GM18909 (cell line): ENCODE results near the gene FGR.
"Not testable (repeated sequence)": the region's sequence is repeated elsewhere in the genome, so short reads cannot be mapped to it uniquely, and the experiment has no call there.

Source experiments
- ATAC-seq: cut with Tn5 transposase; IDR thresholded peaks from one replicate; pipeline ENCODE4 v1.9.1; 2021; ENCODE audit warnings: mild to moderate bottlenecking; ENCODE audit not compliant: unreplicated experiment, poor library complexity

FGR gene

DNA sequence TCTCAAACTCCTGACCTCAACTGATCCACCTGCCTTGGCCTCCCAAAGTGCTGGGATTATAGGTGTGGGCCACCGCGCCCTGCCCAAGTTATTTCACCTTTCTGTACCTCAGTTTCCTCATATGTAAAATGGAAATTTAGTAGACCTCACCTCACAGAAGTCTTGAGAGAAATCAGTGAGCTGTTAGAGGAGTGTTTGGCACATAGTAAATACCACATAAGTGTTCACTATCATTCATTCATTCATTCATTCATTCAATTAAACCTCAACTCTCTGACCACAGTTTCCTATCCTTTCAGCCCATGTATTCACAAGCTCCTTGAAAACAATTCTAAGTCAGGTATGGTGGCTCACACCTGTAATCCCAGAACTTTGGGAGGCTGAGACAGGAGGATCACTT is 3.8 kb upstream of the FGR start:
- no peak for ATAC-seq

- ATAC-seq, result no peak
Observed at GRCh38 chr1:27638047-27638734, 3.2 kb upstream of the FGR start.

DNA sequence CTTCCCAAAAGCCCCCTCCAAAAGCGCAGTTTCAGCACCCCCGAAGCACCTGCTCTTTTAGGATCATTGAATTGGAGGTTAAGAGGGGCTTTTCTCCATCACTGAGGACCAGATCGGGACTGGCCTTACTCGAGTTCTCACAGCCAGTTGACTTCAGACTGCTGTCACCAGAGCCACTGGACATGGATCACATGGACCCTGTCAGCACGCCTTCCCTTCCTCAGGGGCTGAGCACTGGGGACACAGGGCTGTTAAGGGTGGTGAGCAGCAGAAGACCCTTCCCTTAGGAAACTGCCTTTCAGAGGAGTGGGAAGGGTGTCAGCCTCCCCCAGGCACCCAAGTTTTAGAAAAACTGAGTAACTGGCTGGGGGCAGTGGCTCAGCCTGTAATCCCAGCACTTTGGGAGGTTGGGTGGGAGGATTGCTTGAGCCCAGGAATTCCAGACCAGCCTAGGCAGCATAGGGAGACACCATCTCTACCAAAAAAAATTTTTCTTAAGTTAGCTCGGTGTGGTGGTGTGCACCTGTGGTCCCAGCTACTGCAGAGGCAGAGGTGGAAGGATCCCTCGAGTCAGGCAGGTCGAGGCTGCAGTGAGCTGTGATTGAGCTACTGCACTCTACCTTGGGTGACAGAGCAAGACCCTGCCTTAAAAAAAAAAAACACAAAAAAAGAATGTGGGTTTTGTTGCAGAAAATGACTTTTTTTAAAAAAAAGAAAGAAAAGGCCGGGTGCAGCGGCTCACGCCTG is 584 bp upstream of the FGR start:
- ATAC-seq, result no peak

DNA sequence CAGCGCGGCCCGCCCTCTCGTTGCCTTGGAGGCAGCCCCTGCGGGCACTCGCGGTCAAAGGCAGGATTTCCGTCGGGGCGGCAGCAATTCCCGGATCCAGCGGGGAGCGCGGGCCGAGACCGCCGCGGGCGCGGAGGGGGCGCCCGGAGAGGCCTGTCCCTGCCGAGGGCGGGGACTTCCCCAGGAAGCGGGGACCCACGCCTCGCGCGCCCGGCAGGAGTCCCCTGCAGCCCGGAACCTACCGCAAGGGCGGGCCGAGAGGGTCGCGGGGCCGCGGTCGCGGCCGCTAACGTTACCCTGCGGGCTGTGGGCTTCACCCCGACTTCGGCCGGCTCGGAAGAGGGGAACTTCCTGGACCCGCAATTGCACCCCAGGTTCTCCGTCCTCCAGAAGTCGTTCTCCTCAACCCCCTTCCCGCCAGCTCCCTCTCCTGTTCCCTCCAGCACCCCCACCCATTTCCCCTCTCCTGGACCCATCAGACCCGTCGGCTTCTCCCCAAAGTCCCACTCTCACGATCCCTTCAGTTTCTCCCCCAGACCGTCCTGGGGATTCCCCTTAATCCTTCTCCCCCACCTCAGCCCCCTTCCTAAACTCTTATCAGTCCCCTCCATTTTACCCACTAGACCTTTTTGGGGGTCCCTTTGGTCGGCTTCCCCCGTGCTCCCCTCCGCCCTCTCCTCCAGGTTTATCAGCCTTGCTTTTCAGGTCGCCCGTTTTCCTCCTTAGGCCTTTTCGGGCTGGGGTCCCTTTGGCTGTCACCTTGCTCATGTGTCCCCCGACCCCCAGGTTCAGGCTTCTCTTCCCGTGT is 604 bp downstream of the FGR start:
- no peak for ATAC-seq

DNA sequence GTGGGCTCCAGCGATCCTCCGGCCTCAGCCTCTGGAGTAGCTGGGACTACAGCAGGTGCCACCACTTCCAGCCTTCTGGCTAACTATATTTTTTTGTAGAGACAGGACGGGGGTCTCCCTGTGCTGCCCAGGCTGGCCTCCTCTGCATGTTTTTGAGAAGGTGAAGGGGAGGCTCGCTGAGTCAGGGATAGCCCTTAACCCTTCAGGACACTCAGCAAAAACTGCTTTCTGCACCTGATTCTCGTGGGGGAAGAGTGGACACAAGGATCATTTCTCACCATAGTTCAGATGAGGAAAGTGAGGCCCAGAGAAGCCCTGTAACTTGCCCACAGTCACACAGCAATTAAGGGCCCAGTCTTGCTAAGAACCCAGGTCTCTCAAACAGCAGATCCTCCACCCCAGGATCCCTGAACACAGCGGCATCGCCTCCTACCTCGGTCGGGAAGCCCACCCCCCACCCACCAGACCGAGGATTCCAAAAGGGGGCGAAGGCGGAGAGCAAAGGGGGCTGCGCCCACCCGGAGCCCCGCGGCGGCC is 1.3 kb downstream of the FGR start:
- ATAC-seq, result no peak

DNA sequence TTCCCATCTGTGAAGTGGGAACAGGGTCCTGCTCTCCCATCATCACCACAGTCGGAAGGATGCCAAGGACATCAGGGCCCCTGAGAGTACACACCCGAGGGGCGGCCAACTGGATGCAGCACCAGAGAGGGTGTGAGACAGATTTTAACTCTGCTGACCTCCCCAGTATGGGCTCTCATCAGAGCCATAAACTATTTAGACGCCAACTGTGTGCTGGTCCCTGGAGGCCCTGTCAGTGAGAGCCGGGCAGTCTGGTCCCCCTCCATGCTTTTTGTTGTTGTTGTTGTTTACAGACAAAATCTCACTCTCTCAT is 1.7 kb downstream of the FGR start:
- ATAC-seq, result no peak

DNA sequence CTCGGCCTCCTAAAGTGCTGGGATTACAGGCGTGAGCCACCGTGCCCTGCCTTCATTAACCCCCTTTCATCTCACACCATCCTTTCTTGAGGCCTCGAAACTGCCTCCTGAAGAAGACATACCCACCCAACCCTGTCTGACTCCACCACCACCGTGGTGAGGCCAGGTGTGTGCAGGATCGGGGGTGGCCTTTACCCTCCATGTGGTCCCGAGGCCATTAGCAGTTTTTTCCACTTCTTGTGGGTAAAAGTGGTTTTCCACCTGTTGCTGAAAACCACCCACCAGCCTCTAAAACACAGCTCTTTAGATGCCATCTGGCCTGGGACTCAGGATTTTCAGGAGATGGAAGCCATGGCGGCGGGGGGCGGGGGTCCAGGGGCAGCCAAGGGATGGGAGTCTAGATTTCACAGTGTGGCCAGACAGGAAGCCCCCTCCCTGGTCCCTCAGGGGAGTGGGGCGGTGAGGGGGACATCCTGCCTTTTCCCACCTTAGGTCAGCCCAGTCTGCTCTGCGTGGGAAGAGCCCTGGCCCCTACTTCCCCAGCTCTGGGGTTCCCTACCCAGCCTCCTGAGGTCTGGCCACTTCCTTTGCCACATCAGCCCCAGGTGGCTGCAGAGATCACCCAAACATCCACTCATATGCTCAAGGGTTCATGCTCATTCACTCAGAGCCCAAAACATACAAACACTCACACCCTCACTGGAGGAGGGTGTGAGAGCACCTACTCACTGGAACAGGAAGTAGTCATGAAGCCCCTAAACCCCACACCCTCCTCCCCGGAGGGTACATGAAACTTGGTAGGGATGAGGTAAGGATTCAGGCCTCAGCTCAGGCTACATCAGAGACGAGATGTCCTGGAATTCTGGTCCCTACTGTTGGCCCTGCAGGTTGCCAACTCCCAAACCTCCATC is 2.3 kb downstream of the FGR start:
- ATAC-seq, result peak; percentile 32

DNA sequence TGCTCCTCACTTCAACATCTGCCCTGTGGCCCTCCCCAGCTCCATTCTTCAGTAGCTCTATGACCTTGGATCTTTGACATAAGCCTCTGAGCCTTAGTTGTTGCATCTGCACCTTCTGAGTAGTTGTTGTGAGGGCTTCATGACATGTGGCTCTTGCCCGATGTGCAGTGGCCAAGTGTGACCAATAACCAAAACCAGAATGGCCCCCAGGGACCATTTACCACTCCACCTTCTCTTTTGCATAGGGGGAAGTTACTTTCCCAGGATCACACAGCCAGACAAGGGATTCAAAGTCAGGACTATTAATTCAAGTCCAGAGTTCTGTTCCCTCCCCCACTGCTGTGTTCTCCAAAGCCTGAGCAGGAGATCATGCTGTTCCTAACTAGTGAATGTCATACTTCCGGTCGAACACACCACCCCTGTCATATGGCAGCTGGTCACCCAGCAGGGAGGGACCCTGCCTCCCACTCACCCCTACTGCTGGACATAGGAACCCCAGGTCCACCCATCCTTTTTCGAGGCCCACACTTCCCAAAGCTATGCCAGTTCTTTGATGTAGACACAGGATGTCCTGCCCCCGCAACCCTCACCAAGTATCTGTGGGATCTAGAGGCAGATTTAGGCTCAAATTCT is 4.0 kb downstream of the FGR start:
- ATAC-seq, result peak; percentile 29

GRCh38 chr1:27628712-27629111 is 6.3 kb downstream of the FGR start:
- no peak for ATAC-seq

GRCh38 chr1:27627733-27628132 is 7.3 kb downstream of the FGR start:
- not testable (repeated sequence) for ATAC-seq

- ATAC-seq, result no peak
Observed at GRCh38 chr1:27627061-27627460, 7.9 kb downstream of the FGR start.

- ATAC-seq, result peak; percentile 33
Observed at GRCh38 chr1:27626031-27626935, 8.7 kb downstream of the FGR start.

- ATAC-seq, result peak; percentile 22
Observed at GRCh38 chr1:27624467-27625178, 10.4 kb downstream of the FGR start.

- no peak for ATAC-seq
Observed at GRCh38 chr1:27623327-27624212, 11.4 kb downstream of the FGR start.

DNA sequence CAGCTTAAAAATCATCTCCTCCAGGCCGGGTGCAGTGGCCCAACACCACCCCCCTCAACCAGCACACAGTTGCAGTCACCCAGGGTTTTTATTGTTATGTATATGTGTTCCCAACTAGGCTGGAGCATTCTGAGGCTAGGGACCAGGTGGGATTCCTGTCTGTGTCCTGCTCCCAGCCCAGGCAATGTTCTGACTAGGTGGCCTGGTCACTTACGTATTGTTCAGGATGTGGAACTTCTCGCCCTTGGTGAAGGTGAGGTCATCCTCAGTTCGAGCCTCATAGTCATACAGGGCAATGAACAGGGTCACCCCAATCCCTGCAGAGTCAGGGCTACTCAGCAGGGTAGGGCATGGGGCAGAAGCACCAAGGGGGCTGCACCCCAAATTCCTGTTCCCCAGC is 12.2 kb downstream of the FGR start:
- ATAC-seq, result no peak

- no peak for ATAC-seq
Observed at GRCh38 chr1:27621051-27621920, 13.7 kb downstream of the FGR start.
